ENCODE measurements around the gene HAPLN3.

HAPLN3 gene

GRCh38 chr15:88858934-88859333, 36.4 kb downstream of the HAPLN3 start:
- DNase-seq: no peak

GRCh38 chr15:88852476-88852875, 42.9 kb downstream of the HAPLN3 start:
- no peak for DNase-seq

GRCh38 chr15:88849376-88850072, 45.8 kb downstream of the HAPLN3 start:
- DNase-seq: no peak

- no peak for DNase-seq
Measured at GRCh38 chr15:88848203-88848602, 47.1 kb downstream of the HAPLN3 start.

GRCh38 chr15:88847144-88847543, 48.2 kb downstream of the HAPLN3 start:
- no peak for DNase-seq

- no peak for DNase-seq
Measured at GRCh38 chr15:88845616-88846015, 49.7 kb downstream of the HAPLN3 start.

- DNase-seq: no peak
Measured at GRCh38 chr15:88844749-88845386, 50.5 kb downstream of the HAPLN3 start.

GRCh38 chr15:88843334-88843733, 52.0 kb downstream of the HAPLN3 start:
- DNase-seq: no peak

GRCh38 chr15:88842156-88842555, 53.2 kb downstream of the HAPLN3 start:
- no peak for DNase-seq

GRCh38 chr15:88841236-88841635, 54.1 kb downstream of the HAPLN3 start:
- DNase-seq: no peak

- DNase-seq: no peak
Measured at GRCh38 chr15:88839961-88840360, 55.4 kb downstream of the HAPLN3 start.

- no peak for DNase-seq
Measured at GRCh38 chr15:88839146-88839545, 56.2 kb downstream of the HAPLN3 start.

GRCh38 chr15:88838667-88839066, 56.7 kb downstream of the HAPLN3 start:
- DNase-seq: no peak

GRCh38 chr15:88835646-88836045, 59.7 kb downstream of the HAPLN3 start:
- no peak for DNase-seq

- no peak for DNase-seq
Measured at GRCh38 chr15:88835119-88835518, 60.2 kb downstream of the HAPLN3 start.

GRCh38 chr15:88834211-88834812, 61.0 kb downstream of the HAPLN3 start:
- DNase-seq: no peak

- no peak for DNase-seq
Measured at GRCh38 chr15:88833731-88834100, 61.6 kb downstream of the HAPLN3 start.

- no peak for DNase-seq
Measured at GRCh38 chr15:88832820-88833730, 62.3 kb downstream of the HAPLN3 start.

- no peak for DNase-seq
Measured at GRCh38 chr15:88830016-88830415, 65.3 kb downstream of the HAPLN3 start.

- DNase-seq: no peak
Measured at GRCh38 chr15:88828791-88829190, 66.6 kb downstream of the HAPLN3 start.
